Keratinocyte (primary cell): ENCODE data around the gene PITPNM3. TPM values are rescaled to one million over a fixed set of nuclear protein-coding genes. Genes with fewer than 3 reads are reported as not detected.

ENCODE experiments used
- DNase-seq: peaks from one replicate; pipeline ENCODE4 v3.0.0-alpha.2; 2011; ENCODE audit warnings: low read depth, missing footprints, low spot score
- FAIRE-seq: peaks from 2 replicates; lab custom pipeline; 2011; peaks lifted over from hg19 to GRCh38; lab: Jason Lieb, UNC
- H2AFZ ChIP-seq: 2 replicates; pipeline ENCODE4 v1.6.0; 2012; ENCODE audit warnings: low read length, control low read depth, inconsistent platforms; ENCODE audit not compliant: control insufficient read depth
- H3K27ac ChIP-seq: 2 replicates; pipeline ENCODE4 v1.5.1; 2011; ENCODE audit warnings: low read length; ENCODE audit not compliant: control insufficient read depth, insufficient read depth
- H3K27me3 ChIP-seq: 3 replicates; pipeline ENCODE4 v1.6.0; 2011; ENCODE audit warnings: low read length; ENCODE audit not compliant: control insufficient read depth, insufficient read depth; ENCODE audit errors: extremely low read depth
- H3K36me3 ChIP-seq, 2 experiments: 2 replicates in 1 of 2; 3 replicates in 1 of 2; pipeline ENCODE4 v1.5.1; 2011; ENCODE audit warnings: low read length in 2 of 2, mild to moderate bottlenecking in 1 of 2; ENCODE audit not compliant: control insufficient read depth in 2 of 2, insufficient read depth in 2 of 2; ENCODE audit errors: extremely low read depth in 1 of 2
- H3K4me1 ChIP-seq: 3 replicates; pipeline ENCODE4 v1.5.1; 2011; ENCODE audit warnings: low read length; ENCODE audit not compliant: control insufficient read depth, insufficient read depth; ENCODE audit errors: extremely low read depth
- H3K4me2 ChIP-seq: 3 replicates; pipeline ENCODE4 v1.6.0; 2011; ENCODE audit warnings: low read depth, low read length; ENCODE audit not compliant: control insufficient read depth, insufficient read depth; ENCODE audit errors: extremely low read depth
- H3K4me3 ChIP-seq, 3 experiments: fragments of 200-600 bp in 1 of 3; sonication (generic) in 1 of 3; 2 replicates in 2 of 3; 3 replicates in 1 of 3; pipeline ENCODE4 v1.5.1; 2011 to 2016; ENCODE audit warnings: low read length in 3 of 3, mild to moderate bottlenecking in 3 of 3, control low read depth in 2 of 3, inconsistent platforms in 1 of 3, low read depth in 1 of 3, mixed read lengths in 1 of 3, mixed run types in 1 of 3, moderate library complexity in 1 of 3; ENCODE audit not compliant: control insufficient read depth in 2 of 3, insufficient read depth in 2 of 3; ENCODE audit errors: extremely low read depth in 1 of 3
- H3K79me2 ChIP-seq: 2 replicates; pipeline ENCODE4 v1.6.0; 2012; ENCODE audit warnings: low read length; ENCODE audit not compliant: control insufficient read depth, insufficient read depth
- H3K9ac ChIP-seq: 3 replicates; pipeline ENCODE4 v1.6.0; 2011; ENCODE audit warnings: low read length; ENCODE audit not compliant: control insufficient read depth, insufficient read depth; ENCODE audit errors: extremely low read depth
- H3K9me1 ChIP-seq: 3 replicates; pipeline ENCODE4 v1.6.0; 2011; ENCODE audit warnings: low read length; ENCODE audit not compliant: control insufficient read depth, insufficient read depth; ENCODE audit errors: extremely low read depth
- H3K9me3 ChIP-seq: 2 replicates; pipeline ENCODE4 v1.5.1; 2012; ENCODE audit warnings: low read depth, low read length; ENCODE audit not compliant: control insufficient read depth
- H4K20me1 ChIP-seq: 3 replicates; pipeline ENCODE4 v1.6.0; 2011; ENCODE audit warnings: low read length; ENCODE audit not compliant: control insufficient read depth, insufficient read depth; ENCODE audit errors: extremely low read depth
- EZH2 ChIP-seq: IDR thresholded peaks from one replicate; pipeline ENCODE4 v1.6.1; 2012; ENCODE audit warnings: inconsistent platforms, mild to moderate bottlenecking, low read length, moderate library complexity
- dilution Hi-C: fragments of 300-500 bp; cut with MboI; formaldehyde crosslinking; loops from one replicate; pipeline ENCODE4 v1.7.0; 2020; ENCODE audit warnings: low sequenced_read_pairs; ENCODE audit not compliant: extremely low pct_ligation_motif_present
- polyA plus RNA-seq, 5 experiments: library from polyadenylated mRNA; depleted of rRNA in 3 of 5; stranded (reverse) in 3 of 5; stranded (forward) in 1 of 5; unstranded in 1 of 5; fragments of >200 nt; gene quantifications; 1 replicate in 1 of 5; 2 replicates in 3 of 5; 3 replicates in 1 of 5; pipeline versions ENCODE4 v1.2.1 to v1.2.3, GENCODE V29; 2011 to 2012; ENCODE audit warnings: missing spikeins in 2 of 5, low read depth in 1 of 5, low replicate concordance in 1 of 5
- TF ChIP-seq, protein P1 (sequence below), 3 experiments: IDR thresholded peaks in 1 of 3; conservative IDR thresholded peaks in 1 of 3; optimal IDR thresholded peaks in 1 of 3; 2 replicates in 2 of 3; 3 replicates in 1 of 3; pipeline versions ENCODE3 to v1.5.1; 2011; ENCODE audit warnings: low read length in 3 of 3, mild to moderate bottlenecking in 3 of 3, moderate library complexity in 2 of 3, control low read depth in 1 of 3, inconsistent platforms in 1 of 3; ENCODE audit not compliant: insufficient read depth in 2 of 3; ENCODE audit errors: extremely low read depth in 1 of 3

The PITPNM3 gene
- polyA plus RNA-seq, 1 donor (not counting 4 experiments of a cell fraction or from before 2014, with no cell fraction given): 7.7 TPM

DNA sequence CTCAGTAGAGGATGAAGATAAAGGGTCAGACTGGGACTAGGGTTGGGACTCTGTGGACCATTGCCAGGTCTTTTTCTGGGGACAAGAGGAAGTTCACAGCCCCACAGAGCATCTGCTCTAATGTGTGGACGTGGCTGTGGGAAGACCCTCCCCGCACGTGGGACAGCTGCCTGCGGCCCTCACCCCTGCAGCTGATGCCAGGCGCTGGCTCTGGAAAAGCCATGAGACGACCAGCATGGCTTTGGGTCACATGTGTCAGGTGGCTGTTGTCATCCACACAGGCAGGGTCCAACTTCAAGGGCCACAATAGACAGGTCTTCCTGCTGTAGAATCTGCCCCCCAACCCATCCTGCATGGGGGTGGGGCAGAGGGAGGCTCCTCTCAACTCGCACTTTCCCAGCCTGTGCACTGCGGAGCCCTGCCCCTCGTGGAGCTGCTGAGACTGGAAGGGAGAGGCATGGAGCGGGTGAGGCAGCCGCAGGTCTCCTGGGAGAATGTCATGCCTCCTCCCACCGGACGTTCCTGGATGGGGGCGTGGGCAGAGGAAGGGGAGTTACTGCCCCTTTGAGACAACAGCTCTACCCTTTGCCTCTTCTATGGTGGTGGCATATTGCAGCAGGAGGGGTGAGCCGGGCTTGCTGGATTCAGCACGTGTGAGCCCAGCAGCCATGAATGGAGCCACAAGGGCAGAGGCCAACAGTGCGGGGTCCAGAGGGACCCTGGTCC is 58.7 kb downstream of the PITPNM3 start:
- Histone ChIP-seq H3K4me2 (no peak overlapping the region), H4K20me1 (no peaks in the 10 kb centered on the region), H3K4me3 (no peak overlapping the region), H3K79me2 (no peaks in the 10 kb centered on the region), H3K36me3 (peaks cover 1% of the 10 kb centered on the region in 2 experiments), H3K27ac (no peak overlapping the region), H3K4me1 (peaks cover 13% of the 10 kb centered on the region), H2AFZ (no peak overlapping the region), H3K9me3 (no peaks in the 10 kb centered on the region), H3K9me1 (no peaks in the 10 kb centered on the region), H3K27me3 (no peaks in the 10 kb centered on the region), H3K9ac (no peak overlapping the region)
- dilution Hi-C loops: no loop called here
- no peak for DNase-seq
- TF ChIP-seq EZH2: no peak
- TF ChIP-seq, protein P1, sequence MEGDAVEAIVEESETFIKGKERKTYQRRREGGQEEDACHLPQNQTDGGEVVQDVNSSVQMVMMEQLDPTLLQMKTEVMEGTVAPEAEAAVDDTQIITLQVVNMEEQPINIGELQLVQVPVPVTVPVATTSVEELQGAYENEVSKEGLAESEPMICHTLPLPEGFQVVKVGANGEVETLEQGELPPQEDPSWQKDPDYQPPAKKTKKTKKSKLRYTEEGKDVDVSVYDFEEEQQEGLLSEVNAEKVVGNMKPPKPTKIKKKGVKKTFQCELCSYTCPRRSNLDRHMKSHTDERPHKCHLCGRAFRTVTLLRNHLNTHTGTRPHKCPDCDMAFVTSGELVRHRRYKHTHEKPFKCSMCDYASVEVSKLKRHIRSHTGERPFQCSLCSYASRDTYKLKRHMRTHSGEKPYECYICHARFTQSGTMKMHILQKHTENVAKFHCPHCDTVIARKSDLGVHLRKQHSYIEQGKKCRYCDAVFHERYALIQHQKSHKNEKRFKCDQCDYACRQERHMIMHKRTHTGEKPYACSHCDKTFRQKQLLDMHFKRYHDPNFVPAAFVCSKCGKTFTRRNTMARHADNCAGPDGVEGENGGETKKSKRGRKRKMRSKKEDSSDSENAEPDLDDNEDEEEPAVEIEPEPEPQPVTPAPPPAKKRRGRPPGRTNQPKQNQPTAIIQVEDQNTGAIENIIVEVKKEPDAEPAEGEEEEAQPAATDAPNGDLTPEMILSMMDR (optimal IDR thresholded peaks at IDR 0.05 in 1 of 3, IDR thresholded peaks at IDR 0.05 in 1 of 3, conservative IDR thresholded peaks at IDR 0.05 in 1 of 3; ENCODE audit: extremely low read depth in 1 of 3, insufficient read depth in 2 of 3, low read length in 3 of 3): no peak
- no peak for FAIRE-seq

DNA sequence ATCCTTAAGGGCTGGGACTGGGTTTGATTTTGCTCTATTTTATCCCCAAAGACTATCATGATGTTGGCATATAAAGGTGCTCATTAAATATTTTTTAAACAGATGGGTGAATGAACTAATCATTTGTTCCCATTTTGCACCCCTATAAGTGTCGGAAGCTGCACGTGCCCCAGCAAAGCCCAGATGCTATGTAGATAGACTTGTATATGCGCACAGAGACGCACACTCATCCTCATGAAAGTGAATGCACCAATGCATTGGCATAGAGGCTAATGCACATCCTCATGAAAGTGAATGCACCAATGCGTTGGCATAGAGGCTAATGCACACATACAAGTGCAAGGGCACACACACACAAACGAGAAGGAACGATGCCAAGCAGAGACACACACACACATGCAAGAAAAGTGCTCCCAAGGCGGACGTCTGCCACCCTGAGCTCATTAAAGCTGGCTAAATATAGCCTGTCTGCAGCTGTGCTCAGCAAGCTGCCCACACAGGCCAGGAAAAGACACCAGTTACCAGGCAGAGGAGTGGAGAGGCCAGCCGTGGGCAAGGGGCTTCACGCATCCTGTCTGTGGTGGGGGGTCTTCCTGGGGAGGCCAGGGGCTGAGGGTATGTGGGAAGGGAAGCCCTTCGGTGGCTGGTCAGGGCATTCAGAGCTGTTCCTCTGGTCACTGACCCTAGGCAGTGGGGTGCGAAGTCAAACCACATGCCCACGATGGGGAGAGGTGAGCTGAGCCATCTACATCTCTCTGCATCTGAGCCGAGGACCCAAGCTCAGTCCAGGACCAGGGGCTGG is 59.5 kb downstream of the PITPNM3 start:
- FAIRE-seq (no peak), DNase-seq (no peak)
- Histone ChIP-seq H3K9me1 (no peaks in the 10 kb centered on the region), H3K4me2 (no peak overlapping the region), H3K27me3 (no peaks in the 10 kb centered on the region), H2AFZ (no peak overlapping the region), H3K79me2 (no peaks in the 10 kb centered on the region), H3K4me3 (no peak overlapping the region), H3K36me3 (no peaks in the 10 kb centered on the region), H3K9ac (no peak overlapping the region), H3K27ac (no peak overlapping the region), H3K9me3 (no peaks in the 10 kb centered on the region), H3K4me1 (peaks cover 13% of the 10 kb centered on the region), H4K20me1 (no peaks in the 10 kb centered on the region)
- TF ChIP-seq, protein P1 (optimal IDR thresholded peaks at IDR 0.05 in 1 of 3, IDR thresholded peaks at IDR 0.05 in 1 of 3, conservative IDR thresholded peaks at IDR 0.05 in 1 of 3; ENCODE audit: extremely low read depth in 1 of 3, insufficient read depth in 2 of 3, low read length in 3 of 3): no peak
- no peak for TF ChIP-seq EZH2
- dilution Hi-C loops: no loop called here
